GM23338 (cell line): ENCODE data around the gene SPCS2. TPM values are rescaled to one million over a fixed set of nuclear protein-coding genes. Genes with fewer than 3 reads are reported as not detected.

ENCODE experiments used
- ATAC-seq: fragments of 200-7000 bp; cut with Tn5 transposase; 3 replicates; pipeline ENCODE4 v1.9.1; 2020
- DNase-seq: peaks from one replicate; pipeline ENCODE4 v3.0.0-alpha.2; 2015; ENCODE audit warnings: low spot score
- H2AFZ ChIP-seq: fragments of 200-600 bp; sonication (generic); 2 replicates; pipeline ENCODE4 v1.8.0; 2016; ENCODE audit warnings: antibody characterized with exemption, mild to moderate bottlenecking, moderate library complexity
- H3F3A ChIP-seq: fragments of 200-600 bp; sonication (generic); replicated peaks from 2 replicates; pipeline ENCODE4 v1.8.0; 2017; ENCODE audit warnings: antibody characterized with exemption, mixed run types, low read depth
- H3K27ac ChIP-seq: fragments of 200-600 bp; sonication (generic); 2 replicates; pipeline ENCODE4 v1.6.1; 2016; ENCODE audit warnings: low read depth
- H3K27me3 ChIP-seq: fragments of 200-600 bp; sonication (generic); 2 replicates; pipeline ENCODE4 v1.8.0; 2016; ENCODE audit warnings: mild to moderate bottlenecking, mixed run types, moderate library complexity; ENCODE audit not compliant: insufficient read depth
- H3K36me3 ChIP-seq: fragments of 200-600 bp; sonication (generic); 2 replicates; pipeline ENCODE4 v1.8.0; 2016; ENCODE audit warnings: mild to moderate bottlenecking; ENCODE audit not compliant: insufficient read depth
- H3K4me1 ChIP-seq: fragments of 200-600 bp; sonication (generic); 2 replicates; pipeline ENCODE4 v1.8.0; 2016; ENCODE audit warnings: mild to moderate bottlenecking, moderate library complexity; ENCODE audit not compliant: insufficient read depth
- H3K4me2 ChIP-seq: fragments of 200-600 bp; sonication (generic); 2 replicates; pipeline ENCODE4 v1.7.1; 2017; ENCODE audit warnings: mixed run types
- H3K4me3 ChIP-seq: fragments of 200-600 bp; sonication (generic); 2 replicates; pipeline ENCODE4 v1.6.1; 2016; ENCODE audit warnings: mixed run types
- H3K79me2 ChIP-seq: fragments of 200-600 bp; sonication (generic); replicated peaks from 2 replicates; pipeline ENCODE4 v1.8.0; 2017; ENCODE audit warnings: mild to moderate bottlenecking; ENCODE audit not compliant: insufficient read depth
- H3K9me2 ChIP-seq: fragments of 200-600 bp; sonication (generic); 2 replicates; pipeline ENCODE4 v1.8.0; 2017; ENCODE audit not compliant: insufficient read depth
- H4K20me1 ChIP-seq: fragments of 200-600 bp; sonication (generic); replicated peaks from 2 replicates; pipeline ENCODE4 v1.8.0; 2017; ENCODE audit warnings: mild to moderate bottlenecking; ENCODE audit not compliant: insufficient read depth
- H3K27ac Mint-ChIP-seq: 2 replicates; pipeline ENCODE4 v1.8.0; 2020; ENCODE audit warnings: inconsistent platforms, mild to moderate bottlenecking, moderate library complexity, mixed read lengths
- H3K27me3 Mint-ChIP-seq: 3 replicates; pipeline ENCODE4 v1.8.0; 2022; ENCODE audit warnings: low read depth, mild to moderate bottlenecking, moderate library complexity, mixed read lengths, inconsistent platforms; ENCODE audit not compliant: insufficient read depth, poor library complexity
- H3K36me3 Mint-ChIP-seq: 3 replicates; pipeline ENCODE4 v1.8.0; 2021; ENCODE audit warnings: low read depth, mild to moderate bottlenecking, inconsistent platforms, moderate library complexity, mixed read lengths
- H3K4me1 Mint-ChIP-seq: 3 replicates; pipeline ENCODE4 v1.8.0; 2020; ENCODE audit warnings: mild to moderate bottlenecking, inconsistent platforms, mixed read lengths
- H3K4me3 Mint-ChIP-seq: 3 replicates; pipeline ENCODE4 v1.8.0; 2021; ENCODE audit warnings: moderate library complexity, mild to moderate bottlenecking, inconsistent platforms, mixed read lengths
- H3K9me3 Mint-ChIP-seq: 3 replicates; pipeline ENCODE4 v1.8.0; 2020; ENCODE audit warnings: moderate library complexity, mild to moderate bottlenecking, inconsistent platforms, mixed read lengths
- CREB1 ChIP-seq: fragments of 250-450 bp; sonication (Bioruptor Pico); IDR thresholded peaks from 2 replicates; pipeline ENCODE4 v1.5.0; 2020; ENCODE audit warnings: low read depth, mild to moderate bottlenecking, moderate library complexity
- EZH2 ChIP-seq: fragments of 200-600 bp; sonication (generic); IDR thresholded peaks from one replicate; pipeline ENCODE4 v1.8.0; 2017; ENCODE audit warnings: antibody characterized with exemption, mild to moderate bottlenecking, low read depth; ENCODE audit not compliant: unreplicated experiment
- EZH2phosphoT487 ChIP-seq: fragments of 200-600 bp; sonication (generic); IDR thresholded peaks from one replicate; pipeline ENCODE4 v1.8.1; 2018; ENCODE audit warnings: antibody characterized with exemption; ENCODE audit not compliant: unreplicated experiment
- JUNB ChIP-seq: IDR thresholded peaks from one replicate; pipeline ENCODE4 v1.6.1; 2016; ENCODE audit warnings: antibody characterized with exemption; ENCODE audit not compliant: unreplicated experiment
- NANOG ChIP-seq: IDR thresholded peaks from 2 replicates; pipeline ENCODE4 v1.6.1; 2016; ENCODE audit warnings: antibody characterized with exemption, borderline replicate concordance
- POLR2AphosphoS5 ChIP-seq: IDR thresholded peaks from 2 replicates; pipeline ENCODE4 v1.6.1; 2016; ENCODE audit warnings: antibody characterized with exemption, low read depth
- STAT1 ChIP-seq: IDR thresholded peaks from one replicate; pipeline ENCODE4 v1.6.1; 2016; ENCODE audit warnings: antibody characterized with exemption; ENCODE audit not compliant: unreplicated experiment
- ZNF114 ChIP-seq: fragments of 250-450 bp; sonication (Bioruptor Pico); IDR thresholded peaks from 2 replicates; pipeline ENCODE4 v1.5.0; 2020; ENCODE audit warnings: mild to moderate bottlenecking, moderate library complexity
- ZNF331 ChIP-seq: fragments of 250-450 bp; sonication (Bioruptor Pico); IDR thresholded peaks from 2 replicates; pipeline ENCODE4 v1.5.0; 2020; ENCODE audit warnings: low read depth, mild to moderate bottlenecking, moderate library complexity
- polyA plus RNA-seq: library from polyadenylated mRNA; unstranded; fragments of >200 nt; fragmentation: Nextera tagmentation; extraction: Ambion mirVana; gene quantifications from 2 replicates; pipeline ENCODE4 v1.2.1, GENCODE V29; 2016
- total RNA-seq: library from RNA; depleted of rRNA; stranded (reverse); fragments of >200 nt; shearing (Covaris generic); gene quantifications from 2 replicates; pipeline ENCODE4 v1.2.3, GENCODE V29; 2014
- TF ChIP-seq, protein P1 (sequence below): IDR thresholded peaks from 2 replicates; pipeline ENCODE4 v1.6.1; 2016; ENCODE audit warnings: antibody characterized with exemption
- TF ChIP-seq, protein P2 (sequence below): IDR thresholded peaks from one replicate; pipeline ENCODE4 v1.6.1; 2018; ENCODE audit warnings: antibody characterized with exemption; ENCODE audit not compliant: unreplicated experiment

Gene SPCS2
- total and polyA plus RNA-seq, 2 experiments from 2014 or later: 115 to 334 TPM

DNA sequence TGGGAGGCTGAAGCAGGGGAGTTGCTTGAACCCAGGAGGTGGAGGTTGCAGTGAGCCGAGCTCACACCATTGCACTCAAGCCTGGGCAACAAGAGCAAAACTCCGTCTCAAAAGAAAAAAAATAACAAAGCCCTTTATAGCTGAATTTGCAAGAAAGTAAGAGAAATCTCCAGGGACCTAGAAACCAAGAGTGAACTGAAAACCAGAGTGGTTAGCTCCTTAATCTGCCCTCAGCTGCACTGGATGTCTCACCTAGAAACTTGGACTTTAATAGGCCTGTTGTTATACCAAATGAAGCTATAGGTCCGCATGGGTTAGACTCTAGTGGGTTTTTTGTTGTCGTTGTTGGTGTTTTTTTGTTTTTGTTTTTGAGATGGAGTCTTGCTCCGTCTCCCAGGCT is 43.8 kb downstream of the SPCS2 start:
- H3K36me3 ChIP-seq: peaks cover 10% of the 10 kb centered on the region
- no peaks in the 10 kb centered on the region for H3K9me3 Mint-ChIP-seq
- TF ChIP-seq, protein P1, sequence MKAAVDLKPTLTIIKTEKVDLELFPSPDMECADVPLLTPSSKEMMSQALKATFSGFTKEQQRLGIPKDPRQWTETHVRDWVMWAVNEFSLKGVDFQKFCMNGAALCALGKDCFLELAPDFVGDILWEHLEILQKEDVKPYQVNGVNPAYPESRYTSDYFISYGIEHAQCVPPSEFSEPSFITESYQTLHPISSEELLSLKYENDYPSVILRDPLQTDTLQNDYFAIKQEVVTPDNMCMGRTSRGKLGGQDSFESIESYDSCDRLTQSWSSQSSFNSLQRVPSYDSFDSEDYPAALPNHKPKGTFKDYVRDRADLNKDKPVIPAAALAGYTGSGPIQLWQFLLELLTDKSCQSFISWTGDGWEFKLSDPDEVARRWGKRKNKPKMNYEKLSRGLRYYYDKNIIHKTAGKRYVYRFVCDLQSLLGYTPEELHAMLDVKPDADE: no peak
- TF ChIP-seq EZH2: no peak
- no peak for TF ChIP-seq EZH2phosphoT487
- TF ChIP-seq STAT1: no peak
- no peak for TF ChIP-seq CREB1 (CRISPR knock-in tag)
- TF ChIP-seq POLR2AphosphoS5: no peak
- TF ChIP-seq, protein P2, sequence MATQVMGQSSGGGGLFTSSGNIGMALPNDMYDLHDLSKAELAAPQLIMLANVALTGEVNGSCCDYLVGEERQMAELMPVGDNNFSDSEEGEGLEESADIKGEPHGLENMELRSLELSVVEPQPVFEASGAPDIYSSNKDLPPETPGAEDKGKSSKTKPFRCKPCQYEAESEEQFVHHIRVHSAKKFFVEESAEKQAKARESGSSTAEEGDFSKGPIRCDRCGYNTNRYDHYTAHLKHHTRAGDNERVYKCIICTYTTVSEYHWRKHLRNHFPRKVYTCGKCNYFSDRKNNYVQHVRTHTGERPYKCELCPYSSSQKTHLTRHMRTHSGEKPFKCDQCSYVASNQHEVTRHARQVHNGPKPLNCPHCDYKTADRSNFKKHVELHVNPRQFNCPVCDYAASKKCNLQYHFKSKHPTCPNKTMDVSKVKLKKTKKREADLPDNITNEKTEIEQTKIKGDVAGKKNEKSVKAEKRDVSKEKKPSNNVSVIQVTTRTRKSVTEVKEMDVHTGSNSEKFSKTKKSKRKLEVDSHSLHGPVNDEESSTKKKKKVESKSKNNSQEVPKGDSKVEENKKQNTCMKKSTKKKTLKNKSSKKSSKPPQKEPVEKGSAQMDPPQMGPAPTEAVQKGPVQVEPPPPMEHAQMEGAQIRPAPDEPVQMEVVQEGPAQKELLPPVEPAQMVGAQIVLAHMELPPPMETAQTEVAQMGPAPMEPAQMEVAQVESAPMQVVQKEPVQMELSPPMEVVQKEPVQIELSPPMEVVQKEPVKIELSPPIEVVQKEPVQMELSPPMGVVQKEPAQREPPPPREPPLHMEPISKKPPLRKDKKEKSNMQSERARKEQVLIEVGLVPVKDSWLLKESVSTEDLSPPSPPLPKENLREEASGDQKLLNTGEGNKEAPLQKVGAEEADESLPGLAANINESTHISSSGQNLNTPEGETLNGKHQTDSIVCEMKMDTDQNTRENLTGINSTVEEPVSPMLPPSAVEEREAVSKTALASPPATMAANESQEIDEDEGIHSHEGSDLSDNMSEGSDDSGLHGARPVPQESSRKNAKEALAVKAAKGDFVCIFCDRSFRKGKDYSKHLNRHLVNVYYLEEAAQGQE: no peak
- TF ChIP-seq JUNB: no peak
- no peak overlapping the region for H3K4me3 Mint-ChIP-seq
- no peak overlapping the region for H3K4me2 ChIP-seq
- H3K27ac ChIP-seq: no peak overlapping the region
- no peaks in the 10 kb centered on the region for H3K9me2 ChIP-seq
- H3K4me1 Mint-ChIP-seq: peaks cover 9% of the 10 kb centered on the region
- DNase-seq: no peak
- no peak for ATAC-seq
- H3K27ac Mint-ChIP-seq: no peak overlapping the region
- H3K27me3 Mint-ChIP-seq: peaks cover 3% of the 10 kb centered on the region
- peaks cover 9% of the 10 kb centered on the region for H3K4me1 ChIP-seq
- H2AFZ ChIP-seq: no peak overlapping the region
- H3K4me3 ChIP-seq: no peak overlapping the region
- H3K27me3 ChIP-seq: no peaks in the 10 kb centered on the region
- H3F3A ChIP-seq: 0 out of 2 replicates have a peak, but pooled peaks cover 3% of the 10 kb centered on the region
- peaks cover 7% of the 10 kb centered on the region; the same call in 1 of the 3 replicates for H3K36me3 Mint-ChIP-seq
- H3K79me2 ChIP-seq: peaks cover 36% of the 10 kb centered on the region
- H4K20me1 ChIP-seq: peaks cover 12% of the 10 kb centered on the region; the same call in 1 of the 2 replicates

DNA sequence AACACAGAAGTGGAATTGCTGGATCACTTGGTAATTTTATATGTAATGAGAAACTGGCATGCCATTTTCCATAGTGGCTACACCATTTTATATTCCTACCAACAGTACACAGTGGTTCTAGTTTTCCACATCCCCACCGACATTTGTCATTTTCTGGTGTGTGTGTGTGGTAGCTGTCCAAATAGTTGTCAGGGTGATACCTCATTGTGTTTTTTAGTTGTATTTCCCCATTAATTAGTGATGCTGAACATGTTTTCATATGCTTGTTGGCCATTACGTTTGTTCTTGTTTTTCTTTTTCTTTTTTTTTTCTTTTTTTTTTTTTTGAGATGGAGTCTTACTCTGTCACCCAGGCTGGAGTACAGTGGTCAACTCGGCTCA is 51.9 kb downstream of the SPCS2 start:
- Mint-ChIP-seq H3K27ac (no peak overlapping the region), H3K27me3 (peaks cover 2% of the 10 kb centered on the region), H3K4me3 (no peak overlapping the region), H3K9me3 (no peaks in the 10 kb centered on the region), H3K4me1 (no peaks in the 10 kb centered on the region), H3K36me3 (peaks cover 12% of the 10 kb centered on the region)
- no peaks in the 10 kb centered on the region for H3K79me2 ChIP-seq
- no peak overlapping the region for H3K4me3 ChIP-seq
- H3K4me1 ChIP-seq: no peaks in the 10 kb centered on the region
- no peaks in the 10 kb centered on the region for H3K9me2 ChIP-seq
- H3F3A ChIP-seq: no peaks in the 10 kb centered on the region
- no peak overlapping the region for H3K27ac ChIP-seq
- H2AFZ ChIP-seq: no peak overlapping the region
- DNase-seq (no peak), ATAC-seq (no peak)
- H3K4me2 ChIP-seq: no peak overlapping the region
- H3K36me3 ChIP-seq: peaks cover 6% of the 10 kb centered on the region; the same call in 1 of the 2 replicates
- H3K27me3 ChIP-seq: no peaks in the 10 kb centered on the region
- peaks cover 4% of the 10 kb centered on the region for H4K20me1 ChIP-seq
- no peak for TF ChIP-seq EZH2phosphoT487
- TF ChIP-seq EZH2: no peak
- no peak for TF ChIP-seq STAT1
- TF ChIP-seq JUNB: no peak
- TF ChIP-seq NANOG: no peak
- no peak for TF ChIP-seq POLR2AphosphoS5
- no peak for TF ChIP-seq ZNF114 (CRISPR knock-in tag)
- TF ChIP-seq, protein P1: no peak
- TF ChIP-seq, protein P2: no peak
- TF ChIP-seq ZNF331 (CRISPR knock-in tag): no peak
